ENCODE results near the gene STAB2. TPM values are rescaled to one million over a fixed set of nuclear protein-coding genes. Genes with fewer than 3 reads are reported as not detected.

STAB2 gene
- total and polyA plus RNA-seq, 2 of the 4 experiments (the other 2 are of a cell fraction): not detected

- no peak; the same call in 1 of the 2 replicates for ATAC-seq (ENCODE audit: low read depth)
Observed at GRCh38 chr12:103745962-103746361, 158.9 kb downstream of the STAB2 start.

More at GRCh38 chr12:103745962-103746361, 158.9 kb downstream of the STAB2 start:
- no peak overlapping the region for H3K4me3 ChIP-seq (ENCODE audit: insufficient read depth, low read depth, low read length)
- no peak for TF ChIP-seq USF2 (IDR thresholded peaks at IDR 0.05; ENCODE audit: low read depth, low read length)
- no peak for TF ChIP-seq BHLHE40 (IDR thresholded peaks at IDR 0.05; ENCODE audit: low read depth, low read length)
- TF ChIP-seq CHD1 (IDR thresholded peaks at IDR 0.05; ENCODE audit: low read depth, low read length): no peak
- POLR2A ChIA-PET (ENCODE audit: unreplicated experiment): no interaction called here
- H2AK9ac ChIP-seq (replicated peaks; ENCODE audit: low read depth, low read length, poor library complexity): no peak overlapping the region
- BruUV-seq (replicated peaks): no TSS peak
- no peaks in the 10 kb centered on the region for H3K9me3 ChIP-seq (ENCODE audit: control insufficient read depth, insufficient read depth, low read length)
- H3K79me1 ChIP-seq (ENCODE audit: low read depth in 1 of 2, low read length in 2 of 2): no peaks in the 10 kb centered on the region
- H4K8ac ChIP-seq (ENCODE audit: low read depth in 2 of 2, low read length in 2 of 2): no peak overlapping the region
- H3K27ac ChIP-seq (ENCODE audit: insufficient read depth, low read length): no peak overlapping the region
- H3K23ac ChIP-seq (ENCODE audit: low read depth, low read length): no peak overlapping the region
- intact Hi-C loops (cut with micrococcal nuclease) (no loop called here), dilution Hi-C loops (cut with HindIII; ENCODE audit: low sequenced_read_pairs, unreplicated experiment) (no loop called here), in situ Hi-C loops (cut with MboI; ENCODE audit: low sequenced_read_pairs) (no loop called here)
- H3K9ac ChIP-seq (ENCODE audit: low read depth, low read length): no peak overlapping the region
- no peak overlapping the region for H2BK15ac ChIP-seq (ENCODE audit: low read depth, low read length)
- H2AFZ ChIP-seq (replicated peaks; ENCODE audit: low read length, poor library complexity): no peak overlapping the region
- H4K20me1 ChIP-seq (ENCODE audit: insufficient read depth, low read length): no peaks in the 10 kb centered on the region
- no peak overlapping the region for H2BK120ac ChIP-seq (ENCODE audit: low read depth, low read length)
- no CpG with 5 or more reads among the region's 2 CpGs for WGBS, 2 experiments (ENCODE audit: extremely low coverage in 2 of 2, insufficient read length in 1 of 2)
- no peak overlapping the region for H4K5ac ChIP-seq (ENCODE audit: low read depth, low read length)
- H2BK20ac ChIP-seq (ENCODE audit: low read depth, low read length): no peak overlapping the region
- H3K4me2 ChIP-seq (ENCODE audit: low read depth, low read length): no peak overlapping the region
- H2BK5ac ChIP-seq (ENCODE audit: low read depth, low read length, poor library complexity, severe bottlenecking): no peak overlapping the region
- H4K91ac ChIP-seq (ENCODE audit: insufficient read depth, low read depth, low read length): no peak overlapping the region
- no peak overlapping the region for H3K56ac ChIP-seq (ENCODE audit: extremely low read depth, insufficient read depth, low read length)
- no peak overlapping the region for H3K4ac ChIP-seq (ENCODE audit: low read depth, low read length)
- no peak overlapping the region for H3K14ac ChIP-seq (replicated peaks; ENCODE audit: low read depth, low read length)
- CTCF ChIA-PET: no interaction called here
- H3K4me1 ChIP-seq (ENCODE audit: control insufficient read depth, insufficient read depth, low read length): no peaks in the 10 kb centered on the region
- no peak overlapping the region for H3K18ac ChIP-seq (ENCODE audit: low read depth, low read length)
- H2AK5ac ChIP-seq (ENCODE audit: low read depth, low read length): no peak overlapping the region
- DNase-seq: no peak
- H3K27me3 ChIP-seq (ENCODE audit: control insufficient read depth, insufficient read depth, low read length): no peaks in the 10 kb centered on the region
- H3K9me1 ChIP-seq (ENCODE audit: insufficient read depth, low read length): no peaks in the 10 kb centered on the region
- no peaks in the 10 kb centered on the region for H3K36me3 ChIP-seq (ENCODE audit: control insufficient read depth, insufficient read depth, low read length)
